HG03457 (cell line): ENCODE results near the gene MKRN2OS.
"Not testable (repeated sequence)": the region's sequence is repeated elsewhere in the genome, so short reads cannot be mapped to it uniquely, and the experiment has no call there.

ENCODE experiments used
- ATAC-seq: cut with Tn5 transposase; IDR thresholded peaks from one replicate; pipeline ENCODE4 v1.9.1; 2021; ENCODE audit warnings: moderate number of reproducible peaks; ENCODE audit not compliant: unreplicated experiment

MKRN2OS gene

GRCh38 chr3:12562451-12562850 lies 17.2 kb upstream of the MKRN2OS start:
- no peak for ATAC-seq

- ATAC-seq = no peak
These were observed 16.1 kb upstream of the MKRN2OS start for GRCh38 chr3:12561397-12561796.

DNA sequence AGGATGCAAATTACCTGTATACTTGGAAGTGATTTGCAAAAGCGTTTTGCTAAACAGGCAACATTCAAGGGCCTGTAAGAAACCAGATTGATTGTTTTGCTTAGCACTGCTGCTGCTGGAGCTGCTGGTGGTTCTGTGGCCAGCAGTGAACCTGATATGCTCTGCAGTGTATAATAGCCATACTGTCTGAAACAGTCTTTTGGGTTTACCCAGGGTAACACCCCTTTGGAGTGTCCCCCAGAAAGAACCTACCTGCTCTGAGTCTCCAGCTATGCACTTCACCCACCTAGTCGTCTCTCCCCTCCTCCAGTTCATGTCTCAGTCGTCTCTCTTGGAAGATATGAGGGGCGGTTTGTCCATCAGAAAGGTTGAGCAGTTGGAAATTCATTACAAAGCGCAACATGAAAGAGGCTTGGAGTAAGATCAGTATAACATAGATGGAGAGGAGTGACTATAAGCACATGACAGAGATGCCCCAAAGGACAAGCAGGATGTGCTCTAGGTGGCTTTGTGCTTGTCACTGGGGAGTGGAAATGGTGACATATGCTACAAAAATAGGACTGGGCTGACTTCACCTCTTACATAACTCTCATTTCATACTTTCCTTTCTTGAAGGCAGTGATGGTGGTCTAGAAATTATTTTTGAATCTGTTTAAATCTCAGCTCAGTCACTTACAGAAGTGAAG lies 15.3 kb upstream of the MKRN2OS start:
- ATAC-seq = peak; percentile 37

GRCh38 chr3:12559520-12559919 lies 14.2 kb upstream of the MKRN2OS start:
- no peak for ATAC-seq

DNA sequence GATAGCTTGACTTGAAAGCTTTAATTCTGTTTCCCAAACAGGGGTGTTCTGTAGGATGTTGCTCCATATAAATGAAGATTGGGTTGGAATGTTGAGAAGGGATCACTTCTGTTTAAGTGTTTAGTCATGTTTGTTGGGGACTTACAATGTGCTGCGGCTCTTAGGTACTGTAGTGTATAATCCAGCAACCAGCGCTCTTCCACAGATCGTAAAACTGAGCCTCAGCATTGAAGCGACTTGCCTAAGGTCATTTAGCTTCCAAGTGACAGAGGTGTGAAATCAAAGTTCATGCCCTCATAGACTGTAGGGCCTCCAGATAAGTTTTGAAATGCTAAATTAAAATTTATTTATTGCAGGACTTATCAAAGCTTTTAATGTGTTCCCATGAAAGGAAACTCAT lies 13.4 kb upstream of the MKRN2OS start:
- no peak for ATAC-seq

- ATAC-seq = no peak
These were observed 12.3 kb upstream of the MKRN2OS start for GRCh38 chr3:12557473-12558100.

DNA sequence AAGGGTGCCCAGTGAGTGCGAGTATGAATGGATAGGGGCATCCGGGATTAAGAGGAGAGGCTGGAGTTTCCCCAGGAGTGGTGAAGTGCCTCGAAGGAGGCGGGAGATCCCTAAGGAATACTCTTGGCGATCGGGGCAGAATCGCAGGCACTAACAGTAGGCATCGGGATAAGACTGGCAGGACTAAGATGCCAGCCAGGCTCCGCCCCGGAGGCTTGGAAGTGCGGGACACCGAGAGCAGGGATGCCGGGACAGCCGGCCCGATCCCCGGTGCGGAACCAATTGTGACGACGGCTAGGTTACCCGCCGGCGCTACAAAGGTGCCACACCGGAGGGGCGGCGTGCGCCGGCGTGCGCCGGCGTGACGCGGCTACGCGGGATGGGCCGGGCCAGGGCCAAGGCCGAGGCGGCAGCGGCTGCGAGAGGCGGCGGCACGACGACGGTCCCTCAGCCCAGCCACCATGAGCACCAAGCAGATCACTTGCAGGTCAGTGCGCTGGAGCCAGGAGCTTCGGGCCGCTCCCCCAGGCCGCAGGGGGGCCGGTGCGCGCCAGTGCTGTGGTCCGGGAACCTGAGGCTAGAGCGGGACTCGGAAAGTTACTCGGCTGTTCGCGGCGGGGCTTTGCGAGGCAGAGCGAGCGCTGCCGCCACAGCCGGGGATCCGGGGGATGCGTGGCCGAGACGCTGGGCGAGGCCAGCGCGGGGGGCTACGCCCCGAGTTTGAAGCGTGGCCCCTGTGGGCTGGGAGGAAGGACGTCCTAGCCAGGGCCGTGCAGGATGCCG lies 11.6 kb upstream of the MKRN2OS start, which contains the start of gene MKRN2:
Gene MKRN2, plus strand, starts transcription at position 398 of the 783 bp plus-strand sequence. Its CDS starts 64 bp downstream, at position 462.
- peak; percentile 76 for ATAC-seq

DNA sequence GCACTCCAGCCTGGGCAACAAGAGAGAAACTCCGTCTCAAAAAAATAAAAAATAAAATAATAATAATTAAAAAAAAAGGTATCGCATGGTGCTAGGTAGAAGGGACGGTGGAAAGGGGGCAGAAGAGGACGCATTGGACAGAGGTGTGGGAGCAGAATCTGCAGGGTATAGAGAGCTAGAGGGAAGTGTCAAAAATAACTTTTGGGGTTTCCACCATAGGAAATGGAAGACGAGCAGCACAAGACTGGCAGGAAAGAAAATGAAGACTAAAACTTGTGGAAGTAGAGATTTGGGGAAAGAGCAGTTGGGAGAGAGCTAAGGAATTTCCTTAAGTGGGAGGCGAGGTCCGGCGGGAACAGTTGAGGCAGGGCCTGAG lies 11.0 kb upstream of the MKRN2OS start:
- no peak for ATAC-seq

GRCh38 chr3:12553921-12554391 lies 8.7 kb upstream of the MKRN2OS start:
- ATAC-seq = no peak

GRCh38 chr3:12549971-12550760 lies 4.9 kb upstream of the MKRN2OS start:
- ATAC-seq = no peak

- no peak for ATAC-seq
These were observed 437 bp downstream of the MKRN2OS start for GRCh38 chr3:12544652-12545472.

- ATAC-seq = not testable (repeated sequence)
These were observed 1.8 kb downstream of the MKRN2OS start for GRCh38 chr3:12543497-12543896.

DNA sequence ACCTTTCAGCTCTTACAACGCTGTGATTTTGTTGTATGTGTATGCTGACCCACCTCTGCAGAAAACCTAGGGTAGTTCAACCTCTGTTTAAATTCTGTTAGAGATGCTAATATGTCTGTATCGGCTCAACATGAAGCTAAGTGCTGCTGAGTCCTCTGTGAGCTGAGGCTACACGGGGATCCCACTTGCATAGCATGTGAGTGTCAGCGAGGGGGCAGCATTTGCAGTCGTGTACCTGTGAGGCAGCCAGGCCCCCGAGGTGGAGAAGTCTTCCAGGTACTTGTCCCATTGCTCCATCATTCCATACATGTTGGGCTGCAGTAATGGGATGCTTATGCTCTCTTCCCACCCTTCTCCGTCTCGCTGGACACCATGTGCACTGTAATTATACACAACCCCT lies 3.7 kb downstream of the MKRN2OS start:
- no peak for ATAC-seq

DNA sequence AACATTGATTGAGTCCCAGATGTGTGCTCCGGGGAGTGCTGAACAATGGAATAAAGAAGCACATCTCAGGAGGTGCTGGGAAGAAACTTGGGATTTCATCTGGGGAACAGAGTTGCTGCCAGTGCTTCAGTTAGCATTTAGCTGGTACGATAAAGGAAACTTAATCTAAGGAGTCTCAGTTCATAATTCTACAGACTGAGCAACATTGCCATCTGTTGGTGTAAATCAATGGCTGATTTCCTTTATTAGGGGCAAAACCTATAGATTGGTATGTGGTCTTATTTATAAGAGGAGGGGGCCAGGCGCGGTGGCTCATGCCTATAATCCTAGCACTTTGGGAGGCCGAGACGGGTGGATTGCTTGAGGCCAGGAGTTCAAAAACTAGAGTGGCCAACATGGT lies 8.9 kb downstream of the MKRN2OS start:
- ATAC-seq = no peak

- no peak for ATAC-seq
These were observed 13.1 kb downstream of the MKRN2OS start for GRCh38 chr3:12532182-12532581.

GRCh38 chr3:12527757-12528143 lies 17.5 kb downstream of the MKRN2OS start:
- no peak for ATAC-seq

- ATAC-seq = no peak
These were observed 22.6 kb downstream of the MKRN2OS start for GRCh38 chr3:12522721-12523120.

DNA sequence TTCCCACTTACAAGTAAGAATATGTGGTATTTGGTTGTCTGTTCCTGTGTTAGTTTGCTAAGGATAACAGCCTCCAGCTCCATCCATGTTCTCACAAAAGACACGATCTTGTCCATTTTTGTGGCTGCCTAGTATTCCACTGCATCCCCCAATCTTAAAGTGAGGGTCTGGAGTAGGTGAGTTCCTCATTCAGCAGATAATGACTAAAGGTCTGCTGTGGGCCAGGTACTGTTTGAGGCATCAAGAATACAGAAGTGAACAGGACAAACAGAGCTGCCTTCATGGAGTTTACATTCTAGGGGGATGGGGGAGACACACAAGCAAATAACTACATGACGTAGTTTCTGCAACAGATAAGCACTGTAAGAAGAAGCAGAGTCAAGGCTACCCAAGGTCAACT lies 24.3 kb downstream of the MKRN2OS start:
- no peak for ATAC-seq

- ATAC-seq = no peak
These were observed 26.9 kb downstream of the MKRN2OS start for GRCh38 chr3:12518261-12519028.
